Endothelial cell of umbilical vein (primary cell): ENCODE measurements around the gene NFATC1. TPM values are rescaled to one million over a fixed set of nuclear protein-coding genes. Genes with fewer than 3 reads are reported as not detected.

Source experiments
- BruUV-seq: library from RNA; stranded (reverse); fragments of 400-500 nt; replicated peaks from 2 replicates; lab custom pipeline; 2021; lab: Mats Ljungman, UMichigan
- CTCF ChIA-PET: fragments of 300-600, 350-600 bp; sonication (Branson Sonifier 250); formaldehyde crosslinking; loops from one replicate; lab custom pipeline; 2021; ENCODE audit warnings: antibody characterized with exemption, inconsistent platforms; lab: Charles Lee
- POLR2A ChIA-PET: fragments of 300-600, 350-600 bp; sonication (Branson Sonifier 250); formaldehyde crosslinking; loops from one replicate; lab custom pipeline; 2021; ENCODE audit warnings: antibody characterized with exemption, inconsistent platforms; lab: Charles Lee
- DNase-seq: peaks from one replicate; pipeline ENCODE4 v3.0.0-alpha.2; 2011; ENCODE audit warnings: low read depth, low spot score
- FAIRE-seq: peaks from 2 replicates; lab custom pipeline; 2011; peaks lifted over from hg19 to GRCh38; lab: Jason Lieb, UNC
- H2AFZ ChIP-seq: 2 replicates; pipeline ENCODE4 v1.6.0; 2012; ENCODE audit warnings: low read depth, low read length, control low read depth, inconsistent platforms
- H3K27ac ChIP-seq: 2 replicates; pipeline ENCODE4 v1.5.1; 2011; ENCODE audit warnings: low read depth, mild to moderate bottlenecking, control low read depth, low read length, moderate library complexity; ENCODE audit not compliant: insufficient read depth
- H3K27me3 ChIP-seq, 2 experiments: 2 replicates each; pipeline versions ENCODE4 v1.6.0 to v1.6.1; 2011; ENCODE audit warnings: low read length in 2 of 2, mixed read lengths in 1 of 2; ENCODE audit not compliant: control insufficient read depth in 2 of 2, insufficient read depth in 2 of 2
- H3K36me3 ChIP-seq, 2 experiments: 2 replicates in 1 of 2; 3 replicates in 1 of 2; pipeline ENCODE4 v1.5.1; 2011; ENCODE audit warnings: low read length in 2 of 2, mild to moderate bottlenecking in 1 of 2, moderate library complexity in 1 of 2; ENCODE audit not compliant: control insufficient read depth in 2 of 2, insufficient read depth in 2 of 2; ENCODE audit errors: extremely low read depth in 1 of 2
- H3K4me1 ChIP-seq: 3 replicates; pipeline ENCODE4 v1.5.1; 2011; ENCODE audit warnings: mild to moderate bottlenecking, low read length; ENCODE audit not compliant: control insufficient read depth, insufficient read depth; ENCODE audit errors: extremely low read depth
- H3K4me2 ChIP-seq: 2 replicates; pipeline ENCODE4 v1.6.1; 2011; ENCODE audit warnings: low read length, control low read depth, mixed read lengths; ENCODE audit not compliant: insufficient read depth
- H3K4me3 ChIP-seq, 3 experiments: fragments of 200-600 bp in 1 of 3; sonication (generic), shearing (Covaris generic) in 1 of 3; replicated peaks in 1 of 3; 2 replicates each; pipeline ENCODE4 v1.5.1; 2011 to 2016; ENCODE audit warnings: control low read depth in 3 of 3, low read length in 3 of 3, mild to moderate bottlenecking in 2 of 3, inconsistent platforms in 1 of 3, low read depth in 1 of 3, moderate library complexity in 1 of 3; ENCODE audit not compliant: insufficient read depth in 1 of 3
- H3K79me2 ChIP-seq: 2 replicates; pipeline ENCODE4 v1.6.0; 2012; ENCODE audit warnings: low read length, inconsistent platforms; ENCODE audit not compliant: control insufficient read depth, insufficient read depth
- H3K9ac ChIP-seq: replicated peaks from 2 replicates; pipeline ENCODE3; 2011; ENCODE audit warnings: low read length, control low read depth; ENCODE audit not compliant: insufficient read depth; ENCODE audit errors: extremely low read depth
- H3K9me1 ChIP-seq: replicated peaks from 3 replicates; pipeline ENCODE4 v1.6.0; 2011; ENCODE audit warnings: mild to moderate bottlenecking, low read length; ENCODE audit not compliant: control insufficient read depth, insufficient read depth; ENCODE audit errors: extremely low read depth
- H3K9me3 ChIP-seq: replicated peaks from 2 replicates; pipeline ENCODE4 v1.5.1; 2012; ENCODE audit warnings: low read length, inconsistent platforms; ENCODE audit not compliant: control insufficient read depth, insufficient read depth
- H4K20me1 ChIP-seq: replicated peaks from 2 replicates; pipeline ENCODE3; 2011; ENCODE audit warnings: mild to moderate bottlenecking, low read length; ENCODE audit not compliant: control insufficient read depth, insufficient read depth; ENCODE audit errors: extremely low read depth
- CTCF ChIP-seq, 2 donors: IDR thresholded peaks; 1 replicate in 1 of 2; 2 replicates in 1 of 2; pipeline ENCODE4 v1.5.1; 2011; ENCODE audit warnings: low read length in 2 of 2, mild to moderate bottlenecking in 2 of 2, moderate library complexity in 2 of 2, control low read depth in 1 of 2, inconsistent platforms in 1 of 2, low read depth in 1 of 2; ENCODE audit not compliant: insufficient read depth in 1 of 2; ENCODE audit errors: extremely low read depth in 1 of 2
- EZH2 ChIP-seq: IDR thresholded peaks from 2 replicates; pipeline ENCODE4 v1.6.1; 2012; ENCODE audit warnings: borderline replicate concordance, low read depth, mild to moderate bottlenecking, moderate library complexity, low read length, inconsistent platforms; ENCODE audit not compliant: severe bottlenecking
- FOS ChIP-seq: IDR thresholded peaks from 2 replicates; pipeline ENCODE4 v1.6.1; 2011; ENCODE audit warnings: mild to moderate bottlenecking, low read length, moderate library complexity, borderline replicate concordance; ENCODE audit not compliant: insufficient read depth
- GATA2 ChIP-seq: IDR thresholded peaks from 2 replicates; pipeline ENCODE4 v1.7.0; 2011; ENCODE audit warnings: low read depth, mild to moderate bottlenecking, moderate library complexity, mixed read lengths, low read length; ENCODE audit not compliant: insufficient read length, insufficient read depth
- JUN ChIP-seq: IDR thresholded peaks from 2 replicates; pipeline ENCODE4 v1.6.1; 2011; ENCODE audit warnings: borderline replicate concordance, low read depth; ENCODE audit not compliant: insufficient read length, insufficient read depth
- MAX ChIP-seq: IDR thresholded peaks from 2 replicates; pipeline ENCODE4 v1.6.1; 2011; ENCODE audit not compliant: insufficient read depth, insufficient read length
- MYC ChIP-seq: IDR thresholded peaks from one replicate; pipeline ENCODE4 v1.6.1; 2011; ENCODE audit warnings: mild to moderate bottlenecking, low read depth, low read length
- POLR2A ChIP-seq: IDR thresholded peaks from 2 replicates; pipeline ENCODE4 v1.6.1; 2012; ENCODE audit warnings: low read depth, mild to moderate bottlenecking, control low read depth, low read length
- POLR2AphosphoS5 ChIP-seq: IDR thresholded peaks from 2 replicates; pipeline ENCODE4 v1.6.1; 2012; ENCODE audit warnings: low read depth, mild to moderate bottlenecking, control low read depth, low read length, moderate library complexity; ENCODE audit not compliant: insufficient read depth
- dilution Hi-C: fragments of 300-500 bp; cut with MboI; formaldehyde crosslinking; loops from one replicate; pipeline ENCODE4 v1.15.0; 2019; ENCODE audit warnings: low sequenced_read_pairs; ENCODE audit not compliant: extremely low pct_ligation_motif_present
- intact Hi-C: fragments of 100-400 bp; cut with micrococcal nuclease; formaldehyde crosslinking; loops from one replicate; pipeline ENCODE4 v1.10.0; 2022
- polyA plus RNA-seq, 4 experiments: library from polyadenylated mRNA; depleted of rRNA in 3 of 4; stranded (reverse) in 3 of 4; unstranded in 1 of 4; fragments of >200 nt; gene quantifications; 2 replicates each; pipeline versions ENCODE4 v1.2.1 to v1.2.3, GENCODE V29; 2011 to 2012; ENCODE audit warnings: missing spikeins in 1 of 4
- total RNA-seq: library from RNA; stranded (reverse); gene quantifications from 2 replicates; pipeline ENCODE4 v1.2.3, GENCODE V29; 2021

Gene NFATC1
- total and polyA plus RNA-seq, 2 donors (not counting 3 experiments of a cell fraction or from before 2014, with no cell fraction given) = 11.1 to 30.0 TPM

- Histone ChIP-seq H3K27ac (no peak overlapping the region), H2AFZ (no peak overlapping the region), H3K9me1 (no peaks in the 10 kb centered on the region), H3K79me2 (no peaks in the 10 kb centered on the region), H3K9me3 (no peaks in the 10 kb centered on the region), H3K27me3 (no peaks in the 10 kb centered on the region), H3K36me3 (peaks cover 0 to 3% of the 10 kb centered on the region in 2 experiments), H3K4me2 (no peak overlapping the region), H4K20me1 (no peaks in the 10 kb centered on the region), H3K4me1 (no peaks in the 10 kb centered on the region), H3K4me3 (no peak overlapping the region), H3K9ac (no peak overlapping the region)
- no peak for FAIRE-seq
- no peak for TF ChIP-seq FOS
- no peak for TF ChIP-seq MAX
- TF ChIP-seq EZH2 = no peak
- no peak for TF ChIP-seq CTCF (IDR thresholded peaks at IDR 0.05; ENCODE audit: extremely low read depth in 1 of 2, insufficient read depth in 1 of 2, low read depth in 1 of 2, low read length in 2 of 2)
- no peak for TF ChIP-seq GATA2
- TF ChIP-seq POLR2A = no peak
- TF ChIP-seq MYC = no peak
- no peak for TF ChIP-seq POLR2AphosphoS5
- no peak for TF ChIP-seq JUN
- DNase-seq = no peak
- dilution Hi-C loops = no loop called here
- POLR2A ChIA-PET = no interaction called here
- CTCF ChIA-PET = no interaction called here
- intact Hi-C loops = no loop called here
- no TSS peak for BruUV-seq
These were observed 81.3 kb downstream of the NFATC1 start for GRCh38 chr18:79476918-79477571.
